H1 (cell line): ENCODE data around the gene HMGN2. TPM values are rescaled to one million over a fixed set of nuclear protein-coding genes. Genes with fewer than 3 reads are reported as not detected.

Experiments
- BCL11A ChIP-seq, 2 experiments: IDR thresholded peaks; one replicate each; pipeline ENCODE4 v1.6.1; 2011; ENCODE audit warnings: low read depth in 2 of 2, low read length in 2 of 2, mild to moderate bottlenecking in 2 of 2
- EGR1 ChIP-seq: IDR thresholded peaks from 2 replicates; pipeline ENCODE4 v1.6.1; 2011; ENCODE audit warnings: low read depth, low read length, borderline replicate concordance
- EP300 ChIP-seq, 2 experiments: IDR thresholded peaks; 1 replicate in 1 of 2; 2 replicates in 1 of 2; pipeline ENCODE4 v1.6.1; 2011 to 2012; ENCODE audit warnings: low read depth in 2 of 2, low read length in 2 of 2, mild to moderate bottlenecking in 2 of 2, borderline replicate concordance in 1 of 2, inconsistent platforms in 1 of 2, moderate library complexity in 1 of 2
- EZH2 ChIP-seq: fragments of 200-600 bp; sonication (generic); IDR thresholded peaks from 2 replicates; pipeline ENCODE4 v1.7.1; 2012; ENCODE audit warnings: low read depth, mild to moderate bottlenecking, moderate library complexity, low read length, inconsistent platforms; ENCODE audit not compliant: severe bottlenecking
- JUN ChIP-seq: IDR thresholded peaks from 2 replicates; pipeline ENCODE4 v1.6.1; 2011; ENCODE audit warnings: low read depth, mild to moderate bottlenecking, improper control_type of control experiment, low read length
- JUND ChIP-seq: IDR thresholded peaks from 2 replicates; pipeline ENCODE4 v1.6.1; 2011; ENCODE audit warnings: mild to moderate bottlenecking, improper control_type of control experiment, low read length
- MAFK ChIP-seq: IDR thresholded peaks from 2 replicates; pipeline ENCODE4 v1.6.1; 2012; ENCODE audit warnings: low read depth, mild to moderate bottlenecking, improper control_type of control experiment, low read length
- SIX5 ChIP-seq: IDR thresholded peaks from 2 replicates; pipeline ENCODE4 v1.6.1; 2011; ENCODE audit warnings: mild to moderate bottlenecking, low read depth, low read length
- SP4 ChIP-seq: IDR thresholded peaks from 2 replicates; pipeline ENCODE4 v1.6.1; 2012; ENCODE audit warnings: low read length, inconsistent platforms
- TAF7 ChIP-seq: optimal IDR thresholded peaks from 2 replicates; pipeline ENCODE3; 2011; ENCODE audit warnings: low read depth, mild to moderate bottlenecking, inconsistent platforms, low read length, moderate library complexity, borderline replicate concordance
- polyA plus RNA-seq, 7 experiments: library from polyadenylated mRNA; depleted of rRNA in 3 of 7; stranded (reverse) in 5 of 7; unstranded in 2 of 7; fragments of >200 nt in 5 of 7; fragments of 200-250 nt in 2 of 7; gene quantifications; 1 replicate in 5 of 7; 2 replicates in 1 of 7; 4 replicates in 1 of 7; pipeline versions ENCODE4 v1.2.1 to v1.2.3, GENCODE V29; 2011 to 2013; ENCODE audit warnings: missing spikeins in 2 of 7, mixed read lengths in 2 of 7
- total RNA-seq: library from RNA; stranded (reverse); fragmentation: NEBNext Ultra II Directional; extraction: Animal tissue kit (Norgen Biotek cat#: 25700); gene quantifications from 2 replicates; pipeline ENCODE4 v1.2.1, GENCODE V29; 2021
- TF ChIP-seq, protein P1 (sequence below): fragments of 300-600 bp; sonication (generic); IDR thresholded peaks from 2 replicates; pipeline ENCODE4 v1.7.1; 2012; ENCODE audit warnings: low read length, moderate library complexity, mild to moderate bottlenecking, inconsistent platforms; ENCODE audit not compliant: insufficient replicate concordance

HMGN2 gene
- total and polyA plus RNA-seq, 2 of the 8 experiments (the other 6 are each of a cell fraction or from before 2014, with no cell fraction given): 254 to 453 TPM

DNA sequence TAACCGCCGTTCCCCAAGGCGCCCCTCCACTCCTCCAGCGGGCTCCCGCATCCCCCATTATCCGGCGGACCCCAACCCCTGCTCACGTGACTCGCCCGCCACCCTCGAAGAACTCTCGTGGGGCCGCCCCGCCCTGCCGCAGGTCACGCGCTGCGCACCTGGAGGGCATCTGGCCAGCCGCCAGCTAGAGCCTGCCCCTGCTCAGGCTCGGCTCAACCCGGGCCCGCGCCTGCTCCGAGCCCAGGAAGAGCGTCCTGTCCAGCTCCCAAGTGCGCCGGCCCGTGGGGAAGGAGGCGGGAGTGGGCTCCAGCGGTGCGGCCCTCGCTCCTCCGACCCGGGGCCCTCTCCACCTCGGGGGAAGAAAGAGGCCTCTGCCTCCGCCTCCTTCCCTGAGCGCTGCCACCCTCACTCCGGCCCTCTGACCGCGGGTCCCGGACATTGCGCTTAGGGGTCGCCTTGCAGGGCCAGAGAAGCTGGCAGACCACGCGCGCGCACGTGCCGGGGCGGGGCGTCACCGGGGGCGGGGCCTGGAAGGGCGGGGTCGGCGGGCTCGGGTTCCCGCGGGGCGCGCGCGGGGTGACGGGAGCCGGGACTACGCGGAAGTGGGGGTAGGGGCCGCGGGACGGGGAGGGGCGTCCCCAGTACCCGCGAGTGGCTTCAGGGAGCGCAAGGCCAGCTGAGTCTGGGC is 28.4 kb downstream of the HMGN2 start (continued):
- TF ChIP-seq JUN (no peak), BCL11A (IDR thresholded peaks at IDR 0.05; ENCODE audit: low read depth in 2 of 2, low read length in 2 of 2) (no peak), EGR1 (no peak), SP4 (no peak), EZH2 (no peak), MAFK (no peak), JUND (no peak), EP300 (IDR thresholded peaks at IDR 0.05; ENCODE audit: borderline replicate concordance in 1 of 2, low read depth in 2 of 2, low read length in 2 of 2) (no peak), SIX5 (no peak), TAF7 (peak; percentile 27)
- TF ChIP-seq, protein P1, sequence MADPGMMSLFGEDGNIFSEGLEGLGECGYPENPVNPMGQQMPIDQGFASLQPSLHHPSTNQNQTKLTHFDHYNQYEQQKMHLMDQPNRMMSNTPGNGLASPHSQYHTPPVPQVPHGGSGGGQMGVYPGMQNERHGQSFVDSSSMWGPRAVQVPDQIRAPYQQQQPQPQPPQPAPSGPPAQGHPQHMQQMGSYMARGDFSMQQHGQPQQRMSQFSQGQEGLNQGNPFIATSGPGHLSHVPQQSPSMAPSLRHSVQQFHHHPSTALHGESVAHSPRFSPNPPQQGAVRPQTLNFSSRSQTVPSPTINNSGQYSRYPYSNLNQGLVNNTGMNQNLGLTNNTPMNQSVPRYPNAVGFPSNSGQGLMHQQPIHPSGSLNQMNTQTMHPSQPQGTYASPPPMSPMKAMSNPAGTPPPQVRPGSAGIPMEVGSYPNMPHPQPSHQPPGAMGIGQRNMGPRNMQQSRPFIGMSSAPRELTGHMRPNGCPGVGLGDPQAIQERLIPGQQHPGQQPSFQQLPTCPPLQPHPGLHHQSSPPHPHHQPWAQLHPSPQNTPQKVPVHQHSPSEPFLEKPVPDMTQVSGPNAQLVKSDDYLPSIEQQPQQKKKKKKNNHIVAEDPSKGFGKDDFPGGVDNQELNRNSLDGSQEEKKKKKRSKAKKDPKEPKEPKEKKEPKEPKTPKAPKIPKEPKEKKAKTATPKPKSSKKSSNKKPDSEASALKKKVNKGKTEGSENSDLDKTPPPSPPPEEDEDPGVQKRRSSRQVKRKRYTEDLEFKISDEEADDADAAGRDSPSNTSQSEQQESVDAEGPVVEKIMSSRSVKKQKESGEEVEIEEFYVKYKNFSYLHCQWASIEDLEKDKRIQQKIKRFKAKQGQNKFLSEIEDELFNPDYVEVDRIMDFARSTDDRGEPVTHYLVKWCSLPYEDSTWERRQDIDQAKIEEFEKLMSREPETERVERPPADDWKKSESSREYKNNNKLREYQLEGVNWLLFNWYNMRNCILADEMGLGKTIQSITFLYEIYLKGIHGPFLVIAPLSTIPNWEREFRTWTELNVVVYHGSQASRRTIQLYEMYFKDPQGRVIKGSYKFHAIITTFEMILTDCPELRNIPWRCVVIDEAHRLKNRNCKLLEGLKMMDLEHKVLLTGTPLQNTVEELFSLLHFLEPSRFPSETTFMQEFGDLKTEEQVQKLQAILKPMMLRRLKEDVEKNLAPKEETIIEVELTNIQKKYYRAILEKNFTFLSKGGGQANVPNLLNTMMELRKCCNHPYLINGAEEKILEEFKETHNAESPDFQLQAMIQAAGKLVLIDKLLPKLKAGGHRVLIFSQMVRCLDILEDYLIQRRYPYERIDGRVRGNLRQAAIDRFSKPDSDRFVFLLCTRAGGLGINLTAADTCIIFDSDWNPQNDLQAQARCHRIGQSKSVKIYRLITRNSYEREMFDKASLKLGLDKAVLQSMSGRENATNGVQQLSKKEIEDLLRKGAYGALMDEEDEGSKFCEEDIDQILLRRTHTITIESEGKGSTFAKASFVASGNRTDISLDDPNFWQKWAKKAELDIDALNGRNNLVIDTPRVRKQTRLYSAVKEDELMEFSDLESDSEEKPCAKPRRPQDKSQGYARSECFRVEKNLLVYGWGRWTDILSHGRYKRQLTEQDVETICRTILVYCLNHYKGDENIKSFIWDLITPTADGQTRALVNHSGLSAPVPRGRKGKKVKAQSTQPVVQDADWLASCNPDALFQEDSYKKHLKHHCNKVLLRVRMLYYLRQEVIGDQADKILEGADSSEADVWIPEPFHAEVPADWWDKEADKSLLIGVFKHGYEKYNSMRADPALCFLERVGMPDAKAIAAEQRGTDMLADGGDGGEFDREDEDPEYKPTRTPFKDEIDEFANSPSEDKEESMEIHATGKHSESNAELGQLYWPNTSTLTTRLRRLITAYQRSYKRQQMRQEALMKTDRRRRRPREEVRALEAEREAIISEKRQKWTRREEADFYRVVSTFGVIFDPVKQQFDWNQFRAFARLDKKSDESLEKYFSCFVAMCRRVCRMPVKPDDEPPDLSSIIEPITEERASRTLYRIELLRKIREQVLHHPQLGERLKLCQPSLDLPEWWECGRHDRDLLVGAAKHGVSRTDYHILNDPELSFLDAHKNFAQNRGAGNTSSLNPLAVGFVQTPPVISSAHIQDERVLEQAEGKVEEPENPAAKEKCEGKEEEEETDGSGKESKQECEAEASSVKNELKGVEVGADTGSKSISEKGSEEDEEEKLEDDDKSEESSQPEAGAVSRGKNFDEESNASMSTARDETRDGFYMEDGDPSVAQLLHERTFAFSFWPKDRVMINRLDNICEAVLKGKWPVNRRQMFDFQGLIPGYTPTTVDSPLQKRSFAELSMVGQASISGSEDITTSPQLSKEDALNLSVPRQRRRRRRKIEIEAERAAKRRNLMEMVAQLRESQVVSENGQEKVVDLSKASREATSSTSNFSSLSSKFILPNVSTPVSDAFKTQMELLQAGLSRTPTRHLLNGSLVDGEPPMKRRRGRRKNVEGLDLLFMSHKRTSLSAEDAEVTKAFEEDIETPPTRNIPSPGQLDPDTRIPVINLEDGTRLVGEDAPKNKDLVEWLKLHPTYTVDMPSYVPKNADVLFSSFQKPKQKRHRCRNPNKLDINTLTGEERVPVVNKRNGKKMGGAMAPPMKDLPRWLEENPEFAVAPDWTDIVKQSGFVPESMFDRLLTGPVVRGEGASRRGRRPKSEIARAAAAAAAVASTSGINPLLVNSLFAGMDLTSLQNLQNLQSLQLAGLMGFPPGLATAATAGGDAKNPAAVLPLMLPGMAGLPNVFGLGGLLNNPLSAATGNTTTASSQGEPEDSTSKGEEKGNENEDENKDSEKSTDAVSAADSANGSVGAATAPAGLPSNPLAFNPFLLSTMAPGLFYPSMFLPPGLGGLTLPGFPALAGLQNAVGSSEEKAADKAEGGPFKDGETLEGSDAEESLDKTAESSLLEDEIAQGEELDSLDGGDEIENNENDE: no peak
